Activated CD8-positive, alpha-beta T cell treated with anti-CD3 and anti-CD28 coated beads for 36 hours (primary cell): ENCODE data around the gene MDGA2. TPM values are rescaled to one million over a fixed set of nuclear protein-coding genes. Genes with fewer than 3 reads are reported as not detected.

Experiments used
- ATAC-seq: fragments of 200-7000 bp; cut with Tn5 transposase; one replicate; pipeline ENCODE4 v1.10.0; 2021; ENCODE audit warnings: mild to moderate bottlenecking, moderate library complexity
- CTCF ChIA-PET: fragments of 350-600 bp; sonication (Branson Sonifier 250); formaldehyde crosslinking; loops from one replicate; lab custom pipeline; 2021; ENCODE audit warnings: antibody characterized with exemption; lab: Charles Lee
- POLR2A ChIA-PET: fragments of 350-600 bp; sonication (Branson Sonifier 250); formaldehyde crosslinking; loops from one replicate; lab custom pipeline; 2021; ENCODE audit warnings: antibody characterized with exemption; lab: Charles Lee
- DNase-seq: peaks from one replicate; pipeline ENCODE4 v3.0.0-alpha.2; 2020
- H3K27ac Mint-ChIP-seq: one replicate; pipeline ENCODE4 v1.8.0; 2021; ENCODE audit warnings: mild to moderate bottlenecking, mixed read lengths
- H3K27me3 Mint-ChIP-seq: one replicate; pipeline ENCODE4 v1.8.0; 2021; ENCODE audit warnings: mixed read lengths
- H3K36me3 Mint-ChIP-seq: one replicate; pipeline ENCODE4 v1.8.0; 2021; ENCODE audit warnings: low read depth, mixed read lengths
- H3K4me1 Mint-ChIP-seq: one replicate; pipeline ENCODE4 v1.8.0; 2021; ENCODE audit warnings: low read depth, mixed read lengths
- H3K4me3 Mint-ChIP-seq: one replicate; pipeline ENCODE4 v1.8.0; 2021; ENCODE audit warnings: mild to moderate bottlenecking, moderate library complexity, mixed read lengths
- H3K9me3 Mint-ChIP-seq: one replicate; pipeline ENCODE4 v1.8.0; 2021; ENCODE audit warnings: mixed read lengths
- intact Hi-C: fragments of 100-400 bp; cut with micrococcal nuclease; formaldehyde crosslinking; loops from one replicate; pipeline ENCODE4 v1.10.0; 2022
- total RNA-seq, 2 experiments: library from RNA; stranded (reverse); gene quantifications; one replicate each; pipeline ENCODE4 v1.2.3, GENCODE V29; 2021
- TF ChIP-seq, protein P1 (sequence below): fragments of 200-600 bp; IDR thresholded peaks from one replicate; pipeline ENCODE4 v1.8.0; 2022; ENCODE audit warnings: antibody characterized with exemption, mild to moderate bottlenecking

Gene MDGA2
- total RNA-seq, 2 experiments from 2014 or later, result not detected

GRCh38 chr14:47103771-47104170 lies 571.6 kb downstream of the MDGA2 start:
- DNase-seq (no peak), ATAC-seq (no peak)
- intact Hi-C loops, result no loop called here
- Mint-ChIP-seq H3K4me1 (no peaks in the 10 kb centered on the region), H3K27me3 (no peaks in the 10 kb centered on the region), H3K27ac (no peak overlapping the region), H3K36me3 (no peaks in the 10 kb centered on the region), H3K4me3 (no peak overlapping the region), H3K9me3 (no peaks in the 10 kb centered on the region)
- CTCF ChIA-PET, result no interaction called here
- POLR2A ChIA-PET, result no interaction called here
- TF ChIP-seq, protein P1, sequence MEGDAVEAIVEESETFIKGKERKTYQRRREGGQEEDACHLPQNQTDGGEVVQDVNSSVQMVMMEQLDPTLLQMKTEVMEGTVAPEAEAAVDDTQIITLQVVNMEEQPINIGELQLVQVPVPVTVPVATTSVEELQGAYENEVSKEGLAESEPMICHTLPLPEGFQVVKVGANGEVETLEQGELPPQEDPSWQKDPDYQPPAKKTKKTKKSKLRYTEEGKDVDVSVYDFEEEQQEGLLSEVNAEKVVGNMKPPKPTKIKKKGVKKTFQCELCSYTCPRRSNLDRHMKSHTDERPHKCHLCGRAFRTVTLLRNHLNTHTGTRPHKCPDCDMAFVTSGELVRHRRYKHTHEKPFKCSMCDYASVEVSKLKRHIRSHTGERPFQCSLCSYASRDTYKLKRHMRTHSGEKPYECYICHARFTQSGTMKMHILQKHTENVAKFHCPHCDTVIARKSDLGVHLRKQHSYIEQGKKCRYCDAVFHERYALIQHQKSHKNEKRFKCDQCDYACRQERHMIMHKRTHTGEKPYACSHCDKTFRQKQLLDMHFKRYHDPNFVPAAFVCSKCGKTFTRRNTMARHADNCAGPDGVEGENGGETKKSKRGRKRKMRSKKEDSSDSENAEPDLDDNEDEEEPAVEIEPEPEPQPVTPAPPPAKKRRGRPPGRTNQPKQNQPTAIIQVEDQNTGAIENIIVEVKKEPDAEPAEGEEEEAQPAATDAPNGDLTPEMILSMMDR, result no peak

- H3K4me1 Mint-ChIP-seq, result no peaks in the 10 kb centered on the region
- CTCF ChIA-PET, result no interaction called here
- H3K9me3 Mint-ChIP-seq, result no peaks in the 10 kb centered on the region
- DNase-seq, result no peak
- H3K27me3 Mint-ChIP-seq, result no peaks in the 10 kb centered on the region
- no peaks in the 10 kb centered on the region for H3K36me3 Mint-ChIP-seq
- no peak for ATAC-seq
- no peak overlapping the region for H3K27ac Mint-ChIP-seq
- no peak overlapping the region for H3K4me3 Mint-ChIP-seq
- intact Hi-C loops, result no loop called here
- TF ChIP-seq, protein P1, result no peak
- POLR2A ChIA-PET, result no interaction called here
Observed at GRCh38 chr14:47102472-47102871, 572.9 kb downstream of the MDGA2 start.

GRCh38 chr14:47085678-47086077 lies 589.7 kb downstream of the MDGA2 start:
- peaks cover 3% of the 10 kb centered on the region for H3K9me3 Mint-ChIP-seq
- TF ChIP-seq, protein P1, result no peak
- no peaks in the 10 kb centered on the region for H3K4me1 Mint-ChIP-seq
- POLR2A ChIA-PET, result no interaction called here
- DNase-seq, result no peak
- CTCF ChIA-PET, result no interaction called here
- ATAC-seq, result no peak
- intact Hi-C loops, result no loop called here
- no peaks in the 10 kb centered on the region for H3K27me3 Mint-ChIP-seq
- no peak overlapping the region for H3K4me3 Mint-ChIP-seq
- H3K36me3 Mint-ChIP-seq, result no peaks in the 10 kb centered on the region
- no peak overlapping the region for H3K27ac Mint-ChIP-seq

GRCh38 chr14:47065326-47065725 lies 610.1 kb downstream of the MDGA2 start:
- POLR2A ChIA-PET, result no interaction called here
- H3K4me3 Mint-ChIP-seq, result no peak overlapping the region
- intact Hi-C loops, result no loop called here

GRCh38 chr14:47060050-47060449 lies 615.4 kb downstream of the MDGA2 start:
- TF ChIP-seq, protein P1, result no peak
- Mint-ChIP-seq H3K9me3 (peaks cover 2% of the 10 kb centered on the region), H3K4me3 (no peak overlapping the region), H3K4me1 (no peaks in the 10 kb centered on the region), H3K27me3 (no peaks in the 10 kb centered on the region), H3K36me3 (no peaks in the 10 kb centered on the region), H3K27ac (no peak overlapping the region)
- ATAC-seq (no peak), DNase-seq (no peak)
- intact Hi-C loops, result no loop called here
- ChIA-PET POLR2A (interaction anchor here (0.6 kb wide), 1 partner anchor 492 kb away, joined by 3 read pairs; no protein-coding TSS in a partner anchor), CTCF (no interaction called here)

More at GRCh38 chr14:47065326-47065725, 610.1 kb downstream of the MDGA2 start:
- Mint-ChIP-seq H3K9me3 (peaks cover 4% of the 10 kb centered on the region), H3K27ac (no peak overlapping the region), H3K4me1 (no peaks in the 10 kb centered on the region), H3K36me3 (no peaks in the 10 kb centered on the region), H3K27me3 (no peaks in the 10 kb centered on the region)
- DNase-seq (no peak), ATAC-seq (no peak)
- CTCF ChIA-PET, result no interaction called here
- TF ChIP-seq, protein P1, result no peak
